ENCODE measurements around the gene COQ10A.
A peak's percentile ranks its signal among the peaks of the same experiment; 100 is the strongest.
"Not testable (repeated sequence)": the region's sequence is repeated elsewhere in the genome, so short reads cannot be mapped to it uniquely, and the experiment has no call there.

Gene COQ10A

DNA sequence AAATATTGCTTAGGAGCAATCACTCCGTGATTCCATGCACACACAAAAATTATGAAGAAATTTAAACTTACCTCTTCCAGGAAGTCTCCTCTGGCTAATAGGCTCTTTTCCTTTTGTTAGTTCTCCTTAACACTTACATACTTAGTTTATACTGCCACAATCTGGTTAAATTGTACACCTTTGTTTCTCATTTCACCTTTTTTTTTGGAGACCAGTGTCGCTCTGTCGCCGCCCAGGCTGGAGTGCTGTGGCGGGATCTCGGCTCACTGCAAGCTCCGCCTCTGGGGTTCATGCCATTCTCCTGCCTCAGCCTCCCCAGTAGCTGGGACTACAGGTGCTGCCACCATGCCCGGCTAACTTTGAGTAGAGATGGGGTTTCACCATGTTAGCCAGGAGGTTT, 6.4 kb upstream of the COQ10A start:
- Histone ChIP-seq H3K9me3 (replicated peaks in 1 of 11) (no peaks in the 10 kb centered on the region), H3K4me3 (no peak overlapping the region), H3K4me2 (no peak overlapping the region), H3K9ac (no peak overlapping the region), H4K20me1 (peaks cover 0 to 23% (median 21%) of the 10 kb centered on the region in 11 experiments; a peak in 16 of 22 replicates), H3K4me1 (peaks cover 18 to 26% (median 24%) of the 10 kb centered on the region in 10 experiments), H3K27me3 (peaks cover 0 to 8% (median 0%) of the 10 kb centered on the region in 11 experiments; a peak in 6 of 22 replicates), H3K36me3 (peaks cover 11 to 19% (median 17%) of the 10 kb centered on the region in 11 experiments), H3K27ac (no peak overlapping the region)
- no peak for TF ChIP-seq Cebpa-rat (IDR thresholded peaks at IDR 0.05)

DNA sequence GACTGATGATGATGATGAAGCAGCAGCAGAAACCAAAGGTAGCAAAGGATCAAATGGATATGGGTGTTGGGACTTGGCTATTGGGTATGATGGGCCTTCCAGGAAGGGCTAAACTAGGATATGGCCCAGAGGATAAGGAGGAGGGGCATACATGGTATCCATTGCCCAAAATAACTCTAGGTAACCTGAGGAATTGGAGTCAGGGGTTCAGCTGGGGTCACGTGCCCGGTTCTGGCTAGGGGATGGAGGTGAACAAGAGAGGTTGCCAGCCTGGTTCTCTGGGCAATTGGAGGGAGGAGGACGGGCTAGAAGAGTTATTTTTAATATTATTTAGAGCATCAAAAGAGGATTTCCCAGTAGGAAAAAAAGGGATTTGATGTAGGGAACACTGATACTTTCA, 5.8 kb upstream of the COQ10A start:
- Histone ChIP-seq H3K4me3 (no peak overlapping the region), H3K36me3 (peaks cover 5 to 13% (median 12%) of the 10 kb centered on the region in 11 experiments; a peak in 21 of 22 replicates), H3K4me1 (peaks cover 18 to 31% (median 27%) of the 10 kb centered on the region in 10 experiments), H3K27me3 (peaks cover 0 to 8% (median 0%) of the 10 kb centered on the region in 11 experiments; a peak in 6 of 22 replicates), H3K27ac (no peak overlapping the region), H3K4me2 (no peak overlapping the region), H4K20me1 (peaks cover 0 to 18% (median 16%) of the 10 kb centered on the region in 11 experiments; a peak in 16 of 22 replicates), H3K9me3 (replicated peaks in 1 of 11) (no peaks in the 10 kb centered on the region), H3K9ac (no peak overlapping the region)
- no peak for TF ChIP-seq Cebpa-rat (IDR thresholded peaks at IDR 0.05)

DNA sequence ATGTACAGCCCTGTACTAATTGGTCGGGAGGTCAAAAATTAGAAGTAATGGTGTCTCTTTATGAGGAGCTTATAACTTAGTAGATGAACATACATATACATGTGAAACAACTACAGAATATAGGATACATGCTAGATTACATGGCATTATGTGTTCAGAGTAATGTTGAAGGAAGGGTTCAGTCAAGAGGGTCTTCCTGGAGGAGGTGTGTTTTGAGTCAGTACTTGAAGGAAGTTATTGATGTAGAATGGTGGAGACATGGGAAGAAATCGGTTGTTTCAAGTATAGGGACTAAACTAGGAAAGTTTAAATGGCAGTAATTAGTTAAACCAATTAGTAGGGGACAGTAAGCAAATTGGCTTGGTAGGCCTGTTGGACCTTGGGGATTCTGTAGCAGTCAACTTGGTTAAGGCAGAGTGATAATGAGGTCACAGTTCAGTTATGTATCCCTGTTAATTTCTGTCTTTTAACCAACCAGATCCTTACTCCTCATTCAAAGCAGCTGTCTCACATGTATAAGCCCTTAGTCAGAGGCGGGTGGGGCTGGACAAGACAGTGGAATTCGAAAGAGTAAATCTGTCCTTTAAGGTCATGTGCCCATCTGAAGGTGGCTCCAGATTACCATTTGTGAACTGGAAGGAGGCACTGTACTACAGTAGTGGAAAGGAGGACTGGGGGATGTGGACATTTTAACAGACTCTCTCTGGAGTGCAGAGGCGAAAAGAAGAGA, 5.1 kb upstream of the COQ10A start:
- peaks cover 0 to 11% (median 9%) of the 10 kb centered on the region in 11 experiments; a peak in 16 of 22 replicates for H4K20me1 ChIP-seq
- H3K36me3 ChIP-seq: peaks cover 0 to 6% (median 4%) of the 10 kb centered on the region in 11 experiments; a peak in 15 of 22 replicates
- H3K4me3 ChIP-seq: no peak overlapping the region
- H3K27ac ChIP-seq: no peak overlapping the region
- no peak overlapping the region for H3K9ac ChIP-seq
- H3K9me3 ChIP-seq (replicated peaks in 1 of 11): no peaks in the 10 kb centered on the region
- peaks cover 17 to 30% (median 25%) of the 10 kb centered on the region in 10 experiments for H3K4me1 ChIP-seq
- H3K4me2 ChIP-seq: no peak overlapping the region
- no peak for TF ChIP-seq Cebpa-rat (IDR thresholded peaks at IDR 0.05)
- H3K27me3 ChIP-seq: peaks cover 0 to 8% (median 0%) of the 10 kb centered on the region in 11 experiments; a peak in 6 of 22 replicates

DNA sequence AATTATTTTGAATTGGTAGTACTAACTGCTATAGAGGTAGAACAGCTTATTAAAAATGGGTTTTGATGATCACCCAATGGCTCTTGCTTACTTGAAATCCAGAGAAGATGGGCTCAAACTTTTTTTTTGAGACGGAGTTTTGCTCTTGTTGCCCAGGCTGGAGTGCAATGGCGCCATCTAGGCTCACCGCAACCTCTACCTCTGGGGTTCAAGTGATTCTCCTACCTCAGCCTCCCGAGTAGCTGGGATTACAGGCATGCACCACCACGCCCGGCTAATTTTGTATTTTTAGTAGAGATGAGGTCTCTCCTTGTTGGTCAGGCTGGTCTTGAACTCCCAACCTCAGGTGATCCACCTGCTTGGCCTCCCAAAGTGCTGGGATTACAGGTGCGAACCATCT, 3.8 kb upstream of the COQ10A start:
- not testable (repeated sequence) for H3K9ac ChIP-seq; H3K27me3 ChIP-seq; H3K4me2 ChIP-seq; H3K9me3 ChIP-seq (replicated peaks in 1 of 11); H3K4me3 ChIP-seq; H4K20me1 ChIP-seq; H3K36me3 ChIP-seq; H3K27ac ChIP-seq
- peaks cover 16 to 27% (median 23%) of the 10 kb centered on the region in 10 experiments for H3K4me1 ChIP-seq

DNA sequence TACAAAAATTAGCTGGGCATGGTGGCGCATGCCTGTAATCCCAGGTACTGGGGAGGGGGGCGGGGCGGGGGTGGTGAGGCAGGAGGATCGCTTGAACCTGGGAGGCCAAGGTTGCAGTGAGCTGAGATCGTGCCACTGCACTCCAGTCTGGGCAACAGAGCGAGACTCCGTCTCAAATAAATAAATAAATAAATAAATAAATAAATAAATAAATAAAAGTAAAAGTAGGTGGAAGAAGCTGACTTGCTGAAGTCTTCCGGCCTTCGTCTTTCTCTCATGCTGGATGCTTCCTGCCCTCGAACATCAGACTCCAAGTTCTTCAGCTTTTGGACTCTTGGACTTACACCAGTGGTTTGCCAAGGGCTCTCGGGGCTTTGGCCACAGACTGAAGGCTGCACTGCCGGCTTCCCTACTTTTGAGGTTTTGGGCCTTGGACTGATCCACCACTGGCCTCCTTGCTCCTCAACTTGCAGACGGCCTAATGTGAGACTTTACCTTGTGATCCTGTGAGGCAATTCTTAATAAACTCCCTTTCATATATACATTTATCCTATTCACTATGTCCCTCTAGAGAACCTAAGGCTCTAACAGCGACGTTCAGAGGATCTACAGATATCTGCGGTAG, 562 bp upstream of the COQ10A start:
- peaks cover 14 to 23% (median 19%) of the 10 kb centered on the region in 10 experiments; a peak in 19 of 20 replicates for H3K4me1 ChIP-seq
- H3K9ac ChIP-seq: peak overlapping the region; percentile 77 to 88 (median 83)
- H3K4me2 ChIP-seq: peak overlapping the region; percentile 85 to 98 (median 94)
- peaks cover 16 to 32% (median 25%) of the 10 kb centered on the region in 11 experiments for H3K36me3 ChIP-seq
- H3K9me3 ChIP-seq (replicated peaks in 1 of 11); H3K27me3 ChIP-seq: not testable (repeated sequence)
- H4K20me1 ChIP-seq: peaks cover 0 to 35% (median 10%) of the 10 kb centered on the region in 11 experiments; a peak in 8 of 22 replicates
- peak overlapping the region in 10 of 11 experiments; percentile 73 to 84 (median 82); a peak in 19 of 22 replicates for H3K27ac ChIP-seq
- peak overlapping the region; percentile 64 to 79 (median 69) for H3K4me3 ChIP-seq

DNA sequence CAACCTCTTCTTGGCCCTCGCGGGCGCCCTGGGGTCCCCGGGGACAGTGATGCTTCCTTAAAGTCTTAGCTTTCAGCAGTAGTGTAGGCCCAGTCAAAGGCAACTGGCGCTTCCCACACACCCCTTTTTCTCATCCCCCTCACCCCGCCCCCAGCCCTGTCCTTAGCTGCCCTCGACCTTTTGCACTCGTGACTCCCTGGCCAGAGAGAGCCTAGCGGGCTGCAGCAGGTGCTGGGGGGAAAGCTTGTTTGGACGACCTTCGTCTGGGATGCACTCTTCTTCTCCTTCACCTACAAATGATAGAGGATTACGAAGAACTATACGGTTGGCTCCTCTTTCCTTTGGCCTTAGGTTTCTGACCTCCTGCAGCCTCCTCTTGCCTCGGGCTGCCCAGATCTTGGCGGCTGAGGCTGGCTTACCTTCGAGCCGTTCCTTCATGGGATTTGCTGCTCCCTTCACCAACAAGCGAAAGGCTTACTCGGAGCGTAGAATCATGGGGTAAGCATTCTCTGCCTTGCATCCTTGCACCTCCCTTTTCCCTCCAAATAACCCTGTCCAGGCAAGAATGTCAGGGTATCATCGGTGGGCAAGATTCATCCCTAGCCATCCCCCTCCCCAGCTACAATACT, 815 bp downstream of the COQ10A start:
- no peaks in the 10 kb centered on the region for H3K27me3 ChIP-seq
- peak overlapping the region; percentile 77 to 88 (median 83); a peak in 20 of 22 replicates for H3K9ac ChIP-seq
- peak overlapping the region; percentile 30 to 84 (median 81); a peak in 19 of 22 replicates for H3K27ac ChIP-seq
- peak overlapping the region; percentile 85 to 98 (median 94) for H3K4me2 ChIP-seq
- peaks cover 30 to 46% (median 39%) of the 10 kb centered on the region in 11 experiments for H3K36me3 ChIP-seq
- H3K4me3 ChIP-seq: peak overlapping the region; percentile 64 to 79 (median 69)
- peaks cover 14 to 23% (median 19%) of the 10 kb centered on the region in 10 experiments; a peak in 19 of 20 replicates for H3K4me1 ChIP-seq
- peaks cover 0 to 44% (median 11%) of the 10 kb centered on the region in 11 experiments; a peak in 8 of 22 replicates for H4K20me1 ChIP-seq
- H3K9me3 ChIP-seq (replicated peaks in 1 of 11): no peaks in the 10 kb centered on the region
- no peak for TF ChIP-seq Cebpa-rat (IDR thresholded peaks at IDR 0.05)

DNA sequence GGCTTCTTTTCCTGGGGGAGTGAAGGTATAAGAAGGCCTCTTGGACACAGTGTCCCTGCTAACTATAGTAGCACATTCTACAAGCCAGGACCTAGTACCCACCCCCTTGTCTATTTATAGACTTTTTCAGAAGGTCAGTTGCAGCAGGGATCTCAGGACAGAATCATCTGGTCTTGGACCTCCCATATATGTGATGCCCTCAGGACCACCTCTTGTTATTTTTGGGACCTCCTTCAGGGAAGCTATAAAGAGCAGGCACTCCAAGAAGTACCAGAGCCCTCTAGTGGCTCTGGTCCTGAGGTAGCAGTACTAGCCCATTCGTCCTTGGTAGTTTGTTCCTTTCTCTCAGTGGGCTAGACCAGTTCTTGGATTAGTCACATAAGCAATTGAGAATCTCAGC, 4.3 kb downstream of the COQ10A start:
- Histone ChIP-seq H3K9ac (no peak overlapping the region), H4K20me1 (peaks cover 0 to 55% (median 11%) of the 10 kb centered on the region in 11 experiments; a peak in 13 of 22 replicates), H3K9me3 (replicated peaks in 1 of 11) (no peaks in the 10 kb centered on the region), H3K36me3 (peaks cover 65 to 81% (median 73%) of the 10 kb centered on the region in 11 experiments), H3K4me2 (no peak overlapping the region), H3K27ac (no peak overlapping the region; a peak in 1 of 22 replicates), H3K4me1 (peaks cover 9 to 17% (median 16%) of the 10 kb centered on the region in 10 experiments; a peak in 19 of 20 replicates), H3K4me3 (no peak overlapping the region), H3K27me3 (no peaks in the 10 kb centered on the region)
- no peak for TF ChIP-seq Cebpa-rat (IDR thresholded peaks at IDR 0.05)

DNA sequence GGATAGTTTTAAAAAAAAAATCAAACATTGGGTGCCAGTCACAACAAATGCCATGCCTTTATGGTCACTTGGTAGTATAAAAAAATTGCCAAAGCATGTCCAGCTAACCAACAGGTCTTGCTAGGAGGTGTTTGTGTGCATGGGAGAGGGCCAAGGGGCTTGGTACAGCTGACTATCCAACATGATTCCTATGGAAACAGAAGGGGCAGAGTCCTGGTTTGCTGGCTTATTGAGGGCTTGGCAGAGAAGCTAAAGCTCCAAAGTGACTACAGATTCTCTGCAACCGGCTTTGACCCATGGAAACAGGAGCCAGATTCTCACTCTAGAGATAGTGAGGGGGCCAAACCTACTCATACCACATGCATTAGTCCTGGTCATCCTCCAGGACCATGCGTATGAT, 5.7 kb downstream of the COQ10A start:
- not testable (repeated sequence) for H3K4me3 ChIP-seq; H3K9me3 ChIP-seq (replicated peaks in 1 of 11); H3K4me1 ChIP-seq; H3K4me2 ChIP-seq; H3K27me3 ChIP-seq; H3K27ac ChIP-seq
- Histone ChIP-seq H3K9ac (peak overlapping the region in 1 of 11 experiments; percentile 24; a peak in 1 of 22 replicates), H3K36me3 (peaks cover 75 to 95% (median 87%) of the 10 kb centered on the region in 11 experiments), H4K20me1 (peaks cover 0 to 54% (median 9%) of the 10 kb centered on the region in 11 experiments; a peak in 13 of 22 replicates)

DNA sequence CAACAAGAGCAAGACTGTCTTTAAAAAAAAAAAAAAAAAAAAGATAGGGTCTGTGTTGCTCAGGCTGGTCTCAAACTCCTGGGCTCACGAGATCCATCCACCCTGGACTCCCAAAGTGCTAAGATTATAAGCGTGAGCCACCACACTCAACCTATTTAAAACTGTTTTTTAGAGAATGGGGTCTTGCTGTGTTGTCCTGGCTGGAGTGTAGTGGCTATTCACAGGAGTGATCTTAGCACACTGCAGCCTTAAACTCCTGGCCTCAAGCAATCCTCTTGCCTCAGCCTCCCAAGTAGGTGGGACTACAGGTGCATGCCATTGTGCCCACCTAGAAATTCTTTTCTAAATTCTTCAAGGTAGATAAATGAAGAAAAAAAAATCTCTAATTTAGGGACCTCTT, 7.6 kb downstream of the COQ10A start:
- Histone ChIP-seq H4K20me1 (peaks cover 0 to 48% (median 6%) of the 10 kb centered on the region in 11 experiments; a peak in 11 of 22 replicates), H3K27me3 (no peaks in the 10 kb centered on the region), H3K27ac (no peak overlapping the region), H3K36me3 (peaks cover 94 to 100% (median 99%) of the 10 kb centered on the region in 11 experiments), H3K4me2 (no peak overlapping the region), H3K4me3 (no peak overlapping the region), H3K9ac (peak overlapping the region in 1 of 11 experiments; percentile 0; a peak in 1 of 22 replicates), H3K9me3 (replicated peaks in 1 of 11) (no peaks in the 10 kb centered on the region), H3K4me1 (no peaks in the 10 kb centered on the region)
- no peak for TF ChIP-seq Cebpa-rat (IDR thresholded peaks at IDR 0.05)

Data from BLaER1 treated with 17β-estradiol and CSF1 and Interleukin-3, amounts not matched to agents 10 nM and 100 nM (cell line).